GM23248 (cell line): ENCODE results near the gene TMEM123.

Experiments
- EZH2 ChIP-seq: fragments of 200-600 bp; sonication (generic); IDR thresholded peaks from 2 replicates; pipeline ENCODE4 v1.6.1; 2018; ENCODE audit warnings: antibody characterized with exemption, mild to moderate bottlenecking; ENCODE audit not compliant: insufficient read depth, poor library complexity, severe bottlenecking
- EZH2phosphoT487 ChIP-seq: fragments of 200-600 bp; sonication (generic); IDR thresholded peaks from 2 replicates; pipeline ENCODE4 v1.6.1; 2018; ENCODE audit warnings: antibody characterized with exemption, moderate library complexity, mild to moderate bottlenecking, low read depth; ENCODE audit not compliant: insufficient read depth

DNA sequence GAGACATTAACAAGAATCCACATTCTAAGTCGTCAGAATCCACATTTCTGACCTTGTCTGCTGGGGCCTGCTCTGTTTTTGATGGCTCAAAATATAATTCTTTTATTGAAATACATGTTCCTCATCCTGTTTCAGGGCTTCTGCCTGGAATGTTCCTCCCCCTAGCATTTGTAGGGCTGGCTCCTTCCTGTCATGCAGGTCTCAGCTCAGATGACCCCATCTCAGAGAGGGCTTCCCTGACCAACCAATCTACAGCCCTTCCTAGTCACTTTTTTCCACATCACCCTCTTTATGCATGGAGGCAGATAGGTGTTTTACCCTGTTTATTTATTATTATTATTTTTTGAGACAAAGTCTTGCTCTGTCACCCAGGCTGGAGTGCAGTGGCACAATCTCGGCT, 14.8 kb downstream of the TMEM123 start:
- no peak for TF ChIP-seq EZH2
- no peak for TF ChIP-seq EZH2phosphoT487
